Tibial nerve (tissue), 4 donors: ENCODE data around the gene RIGI.

Source experiments
- CTCF ChIP-seq, 5 experiments: fragments of 200-600 bp in 3 of 5; fragments of 450-650 bp in 2 of 5; sonication (generic) in 3 of 5; IDR thresholded peaks; one replicate each; pipeline ENCODE4 v1.5.1; 2016 to 2019; ENCODE audit warnings: antibody characterized with exemption in 5 of 5, mild to moderate bottlenecking in 3 of 5, moderate library complexity in 2 of 5
- EP300 ChIP-seq, 2 donors: sonication (generic); formaldehyde crosslinking; IDR thresholded peaks; one replicate each; pipeline ENCODE4 v1.6.1; 2017; ENCODE audit warnings: antibody characterized with exemption in 2 of 2, mild to moderate bottlenecking in 1 of 2
- POLR2A ChIP-seq, 2 donors: fragments of 450-650 bp; IDR thresholded peaks; one replicate each; pipeline ENCODE4 v1.6.1; 2017; ENCODE audit warnings: antibody characterized with exemption in 2 of 2, mild to moderate bottlenecking in 2 of 2, moderate library complexity in 2 of 2

GRCh38 chr9:32533816-32534215, 7.8 kb upstream of the RIGI start:
- no peak for TF ChIP-seq CTCF (IDR thresholded peaks at IDR 0.05)
- no peak for TF ChIP-seq EP300 (IDR thresholded peaks at IDR 0.05)
- TF ChIP-seq POLR2A (IDR thresholded peaks at IDR 0.05) = no peak
